Chondrocyte (in vitro differentiated cells): Measurements from ENCODE around the gene PCYT2. TPM values are rescaled to one million over a fixed set of nuclear protein-coding genes. Genes with fewer than 3 reads are reported as not detected.
A peak's percentile ranks its signal among the peaks of the same experiment; 100 is the strongest.

Source experiments
- DNase-seq: peaks from one replicate; pipeline ENCODE4 v3.0.0; 2021; ENCODE audit warnings: mixed read lengths, low spot score
- H3K27ac Mint-ChIP-seq: one replicate; pipeline ENCODE4 v1.8.0; 2021; ENCODE audit warnings: mild to moderate bottlenecking, moderate library complexity, mixed read lengths; ENCODE audit not compliant: unreplicated experiment
- H3K27me3 Mint-ChIP-seq: 2 replicates; pipeline ENCODE4 v1.8.0; 2021; ENCODE audit warnings: low read depth, mixed read lengths
- H3K36me3 Mint-ChIP-seq: 2 replicates; pipeline ENCODE4 v1.8.0; 2021; ENCODE audit warnings: low read depth, mixed read lengths
- H3K4me1 Mint-ChIP-seq: 2 replicates; pipeline ENCODE4 v1.8.0; 2021; ENCODE audit warnings: low read depth, mild to moderate bottlenecking, mixed read lengths
- H3K4me3 Mint-ChIP-seq: one replicate; pipeline ENCODE4 v1.8.0; 2021; ENCODE audit warnings: mild to moderate bottlenecking, moderate library complexity, mixed read lengths; ENCODE audit not compliant: unreplicated experiment
- H3K9me3 Mint-ChIP-seq: 2 replicates; pipeline ENCODE4 v1.8.0; 2021; ENCODE audit warnings: low read depth, mixed read lengths
- total RNA-seq: library from RNA; stranded (reverse); gene quantifications from 3 replicates; pipeline ENCODE4 v1.2.1, GENCODE V29; 2021
- TF ChIP-seq, protein P1 (sequence below): fragments of 200-600 bp; sonication (generic); IDR thresholded peaks from 2 replicates; pipeline ENCODE4 v1.5.0; 2021; ENCODE audit warnings: antibody characterized with exemption, mild to moderate bottlenecking, moderate library complexity

The PCYT2 gene
- total RNA-seq, 1 donor from 2014 or later: 28.8 TPM

DNA sequence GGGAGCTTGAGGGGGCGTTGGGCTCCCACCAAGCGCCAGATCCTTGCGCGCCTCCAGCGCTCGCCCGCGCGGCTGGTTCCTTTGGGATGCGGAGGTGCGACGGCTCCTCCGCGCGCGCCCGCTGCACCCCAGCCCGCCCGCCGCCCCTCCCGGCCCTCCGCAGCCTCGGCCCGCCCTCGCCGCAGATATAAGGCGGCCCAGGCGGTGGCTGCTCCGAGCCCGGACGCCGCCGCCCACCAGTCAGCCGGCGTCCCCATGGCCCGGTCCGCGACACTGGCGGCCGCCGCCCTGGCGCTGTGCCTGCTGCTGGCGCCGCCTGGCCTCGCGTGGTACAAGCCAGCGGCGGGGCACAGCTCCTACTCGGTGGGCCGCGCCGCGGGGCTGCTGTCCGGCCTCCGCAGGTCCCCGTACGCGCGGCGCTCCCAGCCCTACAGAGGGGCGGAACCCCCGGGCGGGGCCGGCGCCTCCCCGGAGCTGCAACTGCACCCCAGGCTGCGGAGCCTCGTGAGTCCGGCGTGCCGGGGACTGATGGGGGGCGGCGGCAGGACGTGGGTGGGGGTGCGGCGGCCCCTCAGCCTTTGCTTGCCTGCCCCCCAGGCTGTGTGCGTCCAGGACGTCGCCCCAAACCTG is 9.1 kb downstream of the PCYT2 start, which contains the start of gene NPB:
TSS of gene NPB (plus strand) at position 216 of the 630 bp plus-strand sequence. CDS start at position 256, 40 bp downstream.
- Mint-ChIP-seq H3K27ac (no peak within 1 kb of the TSS), H3K27me3 (no peaks in the 10 kb centered on the region), H3K4me3 (no peak within 1 kb of the TSS), H3K9me3 (no peaks in the 10 kb centered on the region), H3K36me3 (peaks cover 5% of the 10 kb centered on the region), H3K4me1 (peaks cover 24% of the 10 kb centered on the region)
- TF ChIP-seq, protein P1, sequence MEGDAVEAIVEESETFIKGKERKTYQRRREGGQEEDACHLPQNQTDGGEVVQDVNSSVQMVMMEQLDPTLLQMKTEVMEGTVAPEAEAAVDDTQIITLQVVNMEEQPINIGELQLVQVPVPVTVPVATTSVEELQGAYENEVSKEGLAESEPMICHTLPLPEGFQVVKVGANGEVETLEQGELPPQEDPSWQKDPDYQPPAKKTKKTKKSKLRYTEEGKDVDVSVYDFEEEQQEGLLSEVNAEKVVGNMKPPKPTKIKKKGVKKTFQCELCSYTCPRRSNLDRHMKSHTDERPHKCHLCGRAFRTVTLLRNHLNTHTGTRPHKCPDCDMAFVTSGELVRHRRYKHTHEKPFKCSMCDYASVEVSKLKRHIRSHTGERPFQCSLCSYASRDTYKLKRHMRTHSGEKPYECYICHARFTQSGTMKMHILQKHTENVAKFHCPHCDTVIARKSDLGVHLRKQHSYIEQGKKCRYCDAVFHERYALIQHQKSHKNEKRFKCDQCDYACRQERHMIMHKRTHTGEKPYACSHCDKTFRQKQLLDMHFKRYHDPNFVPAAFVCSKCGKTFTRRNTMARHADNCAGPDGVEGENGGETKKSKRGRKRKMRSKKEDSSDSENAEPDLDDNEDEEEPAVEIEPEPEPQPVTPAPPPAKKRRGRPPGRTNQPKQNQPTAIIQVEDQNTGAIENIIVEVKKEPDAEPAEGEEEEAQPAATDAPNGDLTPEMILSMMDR: no peak
- no peak for DNase-seq

- Mint-ChIP-seq H3K27ac (no peak overlapping the region), H3K4me3 (no peak overlapping the region), H3K27me3 (no peaks in the 10 kb centered on the region), H3K9me3 (no peaks in the 10 kb centered on the region), H3K36me3 (peaks cover 3% of the 10 kb centered on the region), H3K4me1 (peaks cover 24% of the 10 kb centered on the region)
- DNase-seq: no peak
- TF ChIP-seq, protein P1: no peak
These were observed 9.8 kb downstream of the PCYT2 start for GRCh38 chr17:81901167-81902022.

DNA sequence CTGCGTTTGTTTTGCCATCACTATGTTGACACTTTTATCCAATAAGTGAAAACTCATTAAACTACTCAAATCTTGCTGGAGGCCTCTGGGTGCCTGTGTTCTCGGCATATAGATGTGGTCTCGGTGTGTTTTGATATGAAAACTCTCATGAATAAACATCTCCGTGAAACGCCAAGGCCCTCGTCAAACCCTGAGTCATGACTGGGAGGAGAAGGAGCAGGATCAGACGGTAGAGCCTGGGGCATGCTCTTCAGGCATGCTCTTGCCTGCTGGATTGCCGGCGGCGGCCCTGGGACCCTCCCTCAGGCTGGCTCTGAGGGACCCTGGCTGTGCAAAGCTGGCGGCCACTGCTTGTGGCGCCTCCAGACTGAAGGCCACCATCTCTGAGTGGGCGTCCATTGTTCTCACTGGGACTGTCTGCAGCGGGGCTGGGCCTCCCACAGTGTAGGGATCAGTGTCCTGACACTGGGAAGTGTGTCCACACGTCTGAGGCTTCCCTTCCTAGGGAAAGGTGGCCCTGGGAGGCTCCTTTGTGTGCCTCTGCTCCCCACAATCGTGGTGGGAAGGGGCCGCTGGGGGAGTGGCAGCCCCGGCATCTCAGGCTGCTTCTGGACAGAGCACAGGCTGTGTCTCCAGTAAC is 10.9 kb downstream of the PCYT2 start:
- no peak for DNase-seq
- no peak overlapping the region for H3K4me3 Mint-ChIP-seq

GRCh38 chr17:81899514-81900166 is 11.6 kb downstream of the PCYT2 start:
- no peaks in the 10 kb centered on the region for H3K27me3 Mint-ChIP-seq
- H3K27ac Mint-ChIP-seq: peak overlapping the region; percentile 74
- no peak overlapping the region for H3K4me3 Mint-ChIP-seq
- TF ChIP-seq, protein P1: no peak
- no peaks in the 10 kb centered on the region for H3K9me3 Mint-ChIP-seq
- H3K4me1 Mint-ChIP-seq: peaks cover 24% of the 10 kb centered on the region
- peaks cover 6% of the 10 kb centered on the region for H3K36me3 Mint-ChIP-seq
- DNase-seq: no peak

More for the DNA sequence above, 10.9 kb downstream of the PCYT2 start:
- TF ChIP-seq, protein P1: no peak
- Mint-ChIP-seq H3K27me3 (no peaks in the 10 kb centered on the region), H3K9me3 (no peaks in the 10 kb centered on the region), H3K4me1 (peaks cover 24% of the 10 kb centered on the region), H3K36me3 (peaks cover 4% of the 10 kb centered on the region), H3K27ac (peak overlapping the region; percentile 74)

DNA sequence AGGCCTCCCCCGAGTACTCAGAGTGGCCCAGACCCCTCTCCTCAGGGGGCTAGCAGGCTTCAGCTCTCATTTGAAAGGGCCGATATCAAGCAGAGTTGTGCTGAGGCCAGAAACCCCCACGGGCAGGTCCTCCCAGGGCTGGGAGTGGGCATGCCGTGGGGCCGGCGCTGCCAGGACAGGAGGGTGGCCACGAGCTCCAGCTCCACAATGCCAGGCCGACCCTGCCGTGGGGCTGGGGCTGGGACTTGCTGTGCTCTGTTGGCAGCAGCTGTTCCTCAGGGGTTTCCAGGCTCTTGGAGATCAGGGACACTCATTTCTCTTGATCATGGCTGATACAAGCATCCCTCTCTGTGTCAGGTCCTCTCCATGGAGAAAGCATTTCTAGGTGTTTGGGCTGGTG is 12.3 kb downstream of the PCYT2 start:
- H3K27ac Mint-ChIP-seq: peak overlapping the region; percentile 90
- peaks cover 24% of the 10 kb centered on the region for H3K4me1 Mint-ChIP-seq
- H3K9me3 Mint-ChIP-seq: no peaks in the 10 kb centered on the region
- TF ChIP-seq, protein P1: no peak
- peaks cover 6% of the 10 kb centered on the region for H3K36me3 Mint-ChIP-seq
- no peak for DNase-seq
- no peak overlapping the region for H3K4me3 Mint-ChIP-seq
- H3K27me3 Mint-ChIP-seq: no peaks in the 10 kb centered on the region
